GM12801 (cell line): ENCODE measurements around the gene TFB1M.

Experiments used
- TF ChIP-seq, protein P1 (sequence below): IDR thresholded peaks from one replicate; pipeline ENCODE4 v1.5.1; 2011; ENCODE audit warnings: control low read depth; ENCODE audit not compliant: insufficient read length; ENCODE audit errors: extremely low read depth

TFB1M gene

DNA sequence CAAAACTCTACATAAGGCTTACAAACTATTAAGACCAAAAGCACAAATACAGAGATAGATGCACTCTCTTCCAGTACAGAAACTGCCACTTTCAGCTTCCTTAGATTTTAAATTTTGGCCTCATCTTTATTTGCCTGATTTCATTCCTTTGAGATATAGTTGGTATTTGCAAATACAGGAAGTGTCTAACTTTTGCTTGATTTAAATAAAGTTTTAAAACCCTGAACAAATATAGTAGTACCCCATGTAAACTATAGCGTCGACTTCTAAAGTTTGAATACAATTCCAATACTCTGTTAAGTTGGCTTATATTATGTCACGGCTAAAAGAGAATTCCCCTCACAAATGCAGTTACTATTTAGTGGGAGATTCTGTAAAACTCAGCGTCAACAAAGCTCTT, 51.6 kb downstream of the TFB1M start:
- TF ChIP-seq, protein P1, sequence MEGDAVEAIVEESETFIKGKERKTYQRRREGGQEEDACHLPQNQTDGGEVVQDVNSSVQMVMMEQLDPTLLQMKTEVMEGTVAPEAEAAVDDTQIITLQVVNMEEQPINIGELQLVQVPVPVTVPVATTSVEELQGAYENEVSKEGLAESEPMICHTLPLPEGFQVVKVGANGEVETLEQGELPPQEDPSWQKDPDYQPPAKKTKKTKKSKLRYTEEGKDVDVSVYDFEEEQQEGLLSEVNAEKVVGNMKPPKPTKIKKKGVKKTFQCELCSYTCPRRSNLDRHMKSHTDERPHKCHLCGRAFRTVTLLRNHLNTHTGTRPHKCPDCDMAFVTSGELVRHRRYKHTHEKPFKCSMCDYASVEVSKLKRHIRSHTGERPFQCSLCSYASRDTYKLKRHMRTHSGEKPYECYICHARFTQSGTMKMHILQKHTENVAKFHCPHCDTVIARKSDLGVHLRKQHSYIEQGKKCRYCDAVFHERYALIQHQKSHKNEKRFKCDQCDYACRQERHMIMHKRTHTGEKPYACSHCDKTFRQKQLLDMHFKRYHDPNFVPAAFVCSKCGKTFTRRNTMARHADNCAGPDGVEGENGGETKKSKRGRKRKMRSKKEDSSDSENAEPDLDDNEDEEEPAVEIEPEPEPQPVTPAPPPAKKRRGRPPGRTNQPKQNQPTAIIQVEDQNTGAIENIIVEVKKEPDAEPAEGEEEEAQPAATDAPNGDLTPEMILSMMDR: no peak

DNA sequence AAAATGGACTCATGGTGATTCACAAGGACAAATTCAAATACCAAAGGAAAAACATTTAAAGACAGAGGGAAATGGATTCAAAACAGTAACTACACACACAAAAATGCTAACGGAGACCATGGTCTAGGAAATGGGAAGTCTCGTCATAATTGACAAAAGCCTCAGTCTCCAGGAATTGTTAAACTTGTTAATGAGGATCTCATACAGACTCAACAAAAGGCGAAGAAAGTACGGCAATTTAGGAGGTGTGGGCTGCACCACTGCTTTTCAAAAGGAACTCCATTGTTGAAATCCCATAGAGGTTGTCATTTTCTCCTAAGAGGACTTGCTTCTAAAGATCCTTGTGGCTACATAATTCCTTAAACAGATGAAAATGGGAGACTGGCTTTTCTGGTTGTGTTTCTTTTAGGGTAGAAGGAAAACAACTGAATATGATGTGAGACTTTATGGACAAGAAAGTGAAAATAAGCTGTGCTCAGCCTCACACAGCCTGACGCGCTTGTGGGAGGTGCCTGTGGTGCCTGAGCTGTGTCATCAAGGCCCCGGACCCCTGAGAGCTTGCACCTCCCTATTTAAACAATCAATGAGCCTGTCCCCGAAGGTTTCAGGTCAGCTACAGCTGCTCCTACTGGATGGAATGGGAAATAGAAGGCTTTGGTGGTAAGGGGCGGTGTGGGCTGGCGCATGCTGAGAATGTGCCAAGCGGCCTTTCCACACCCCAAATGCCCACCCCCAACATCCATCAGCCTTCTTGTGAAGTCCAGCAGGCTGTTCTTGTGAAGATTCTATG, 53.0 kb downstream of the TFB1M start:
- TF ChIP-seq, protein P1: no peak

DNA sequence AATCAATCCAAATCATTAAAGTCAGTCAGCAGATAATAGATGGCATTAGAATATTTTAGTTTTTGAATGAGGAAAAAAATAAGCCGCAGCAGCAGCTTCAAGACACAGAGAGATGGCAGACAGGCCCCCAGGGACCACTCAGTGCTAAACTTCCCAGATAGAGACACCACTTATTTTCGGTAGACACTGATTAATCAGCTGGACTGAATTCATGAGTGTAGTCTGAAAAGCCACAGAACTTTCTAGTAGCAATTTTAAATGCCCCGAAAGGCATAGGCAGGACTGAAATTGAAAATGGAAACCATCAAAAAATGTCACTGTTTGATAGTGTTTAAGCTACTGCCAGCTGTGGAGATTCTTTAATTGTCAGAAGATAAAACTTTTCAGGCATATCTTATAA, 53.6 kb downstream of the TFB1M start:
- TF ChIP-seq, protein P1: no peak

GRCh38 chr6:155259897-155260296, 54.4 kb downstream of the TFB1M start:
- TF ChIP-seq, protein P1: no peak

GRCh38 chr6:155259204-155259603, 55.1 kb downstream of the TFB1M start:
- TF ChIP-seq, protein P1: no peak

- TF ChIP-seq, protein P1: no peak
These were observed 56.5 kb downstream of the TFB1M start for GRCh38 chr6:155257796-155258195.

GRCh38 chr6:155256122-155256795, 58.0 kb downstream of the TFB1M start:
- TF ChIP-seq, protein P1: no peak
